ENCODE measurements around the gene CDK5RAP3.

CDK5RAP3 gene

GRCh38 chr17:47948706-47949196 lies 22.2 kb upstream of the CDK5RAP3 start:
- DNase-seq (ENCODE audit: insufficient read length, low spot score) (no peak), FAIRE-seq (no peak)
- TF ChIP-seq TAF1 (IDR thresholded peaks at IDR 0.05; ENCODE audit: low read depth, low read length) (no peak), PAX5 (IDR thresholded peaks at IDR 0.05; ENCODE audit: insufficient read depth, low read length, severe bottlenecking) (no peak), POU2F2 (IDR thresholded peaks at IDR 0.05; ENCODE audit: low read depth, low read length) (no peak), SPI1 (IDR thresholded peaks at IDR 0.05; ENCODE audit: low read depth, low read length) (no peak), POLR2A (IDR thresholded peaks at IDR 0.05; ENCODE audit: low read depth, low read length) (no peak), POLR2AphosphoS5 (IDR thresholded peaks at IDR 0.05; ENCODE audit: low read depth, low read length) (no peak)

GRCh38 chr17:47949197-47949759 lies 21.6 kb upstream of the CDK5RAP3 start:
- TF ChIP-seq POLR2A (IDR thresholded peaks at IDR 0.05; ENCODE audit: low read depth, low read length) (no peak), POLR2AphosphoS5 (IDR thresholded peaks at IDR 0.05; ENCODE audit: low read depth, low read length) (no peak), POU2F2 (IDR thresholded peaks at IDR 0.05; ENCODE audit: low read depth, low read length) (0 out of 2 replicates have a peak, but pooled peaks have one; percentile 6), PAX5 (IDR thresholded peaks at IDR 0.05; ENCODE audit: insufficient read depth, low read length, severe bottlenecking) (no peak), TAF1 (IDR thresholded peaks at IDR 0.05; ENCODE audit: low read depth, low read length) (no peak), SPI1 (IDR thresholded peaks at IDR 0.05; ENCODE audit: low read depth, low read length) (peak; percentile 24; the same call in 1 of the 2 replicates)
- FAIRE-seq (peak; percentile 89), DNase-seq (ENCODE audit: insufficient read length, low spot score) (peak; percentile 51)

- DNase-seq (ENCODE audit: insufficient read length, low spot score): no peak
These were observed 21.0 kb upstream of the CDK5RAP3 start for GRCh38 chr17:47949946-47950345.

GRCh38 chr17:47950448-47950847 lies 20.5 kb upstream of the CDK5RAP3 start:
- no peak for DNase-seq (ENCODE audit: insufficient read length, low spot score)
- no peak for FAIRE-seq
- TF ChIP-seq PAX5 (IDR thresholded peaks at IDR 0.05; ENCODE audit: insufficient read depth, low read length, severe bottlenecking) (no peak), POU2F2 (IDR thresholded peaks at IDR 0.05; ENCODE audit: low read depth, low read length) (no peak), POLR2A (IDR thresholded peaks at IDR 0.05; ENCODE audit: low read depth, low read length) (no peak), TAF1 (IDR thresholded peaks at IDR 0.05; ENCODE audit: low read depth, low read length) (no peak), SPI1 (IDR thresholded peaks at IDR 0.05; ENCODE audit: low read depth, low read length) (no peak), POLR2AphosphoS5 (IDR thresholded peaks at IDR 0.05; ENCODE audit: low read depth, low read length) (no peak)

More at GRCh38 chr17:47949946-47950345, 21.0 kb upstream of the CDK5RAP3 start:
- peak; percentile 59 for FAIRE-seq
- TF ChIP-seq POU2F2 (IDR thresholded peaks at IDR 0.05; ENCODE audit: low read depth, low read length) (no peak), SPI1 (IDR thresholded peaks at IDR 0.05; ENCODE audit: low read depth, low read length) (no peak), TAF1 (IDR thresholded peaks at IDR 0.05; ENCODE audit: low read depth, low read length) (no peak), PAX5 (IDR thresholded peaks at IDR 0.05; ENCODE audit: insufficient read depth, low read length, severe bottlenecking) (no peak), POLR2AphosphoS5 (IDR thresholded peaks at IDR 0.05; ENCODE audit: low read depth, low read length) (no peak), POLR2A (IDR thresholded peaks at IDR 0.05; ENCODE audit: low read depth, low read length) (no peak)

- no peak for FAIRE-seq
These were observed 18.5 kb upstream of the CDK5RAP3 start for GRCh38 chr17:47952171-47953021.

GRCh38 chr17:47953909-47954308 lies 17.0 kb upstream of the CDK5RAP3 start:
- FAIRE-seq (no peak), DNase-seq (ENCODE audit: insufficient read length, low spot score) (no peak)
- no peak for TF ChIP-seq POLR2AphosphoS5 (IDR thresholded peaks at IDR 0.05; ENCODE audit: low read depth, low read length)
- TF ChIP-seq SPI1 (IDR thresholded peaks at IDR 0.05; ENCODE audit: low read depth, low read length): no peak
- TF ChIP-seq POLR2A (IDR thresholded peaks at IDR 0.05; ENCODE audit: low read depth, low read length): no peak
- no peak for TF ChIP-seq TAF1 (IDR thresholded peaks at IDR 0.05; ENCODE audit: low read depth, low read length)
- no peak for TF ChIP-seq POU2F2 (IDR thresholded peaks at IDR 0.05; ENCODE audit: low read depth, low read length)
- TF ChIP-seq PAX5 (IDR thresholded peaks at IDR 0.05; ENCODE audit: insufficient read depth, low read length, severe bottlenecking): no peak

More at GRCh38 chr17:47952171-47953021, 18.5 kb upstream of the CDK5RAP3 start:
- no peak for DNase-seq (ENCODE audit: insufficient read length, low spot score)
- TF ChIP-seq POLR2AphosphoS5 (IDR thresholded peaks at IDR 0.05; ENCODE audit: low read depth, low read length): no peak
- TF ChIP-seq POLR2A (IDR thresholded peaks at IDR 0.05; ENCODE audit: low read depth, low read length): no peak
- no peak for TF ChIP-seq TAF1 (IDR thresholded peaks at IDR 0.05; ENCODE audit: low read depth, low read length)
- TF ChIP-seq PAX5 (IDR thresholded peaks at IDR 0.05; ENCODE audit: insufficient read depth, low read length, severe bottlenecking): no peak
- TF ChIP-seq POU2F2 (IDR thresholded peaks at IDR 0.05; ENCODE audit: low read depth, low read length): no peak
- no peak for TF ChIP-seq SPI1 (IDR thresholded peaks at IDR 0.05; ENCODE audit: low read depth, low read length)

GRCh38 chr17:47955497-47956461 lies 15.1 kb upstream of the CDK5RAP3 start:
- no peak for TF ChIP-seq PAX5 (IDR thresholded peaks at IDR 0.05; ENCODE audit: insufficient read depth, low read length, severe bottlenecking)
- TF ChIP-seq SPI1 (IDR thresholded peaks at IDR 0.05; ENCODE audit: low read depth, low read length): no peak
- TF ChIP-seq POU2F2 (IDR thresholded peaks at IDR 0.05; ENCODE audit: low read depth, low read length): no peak
- TF ChIP-seq POLR2A (IDR thresholded peaks at IDR 0.05; ENCODE audit: low read depth, low read length): no peak
- TF ChIP-seq TAF1 (IDR thresholded peaks at IDR 0.05; ENCODE audit: low read depth, low read length): no peak
- TF ChIP-seq POLR2AphosphoS5 (IDR thresholded peaks at IDR 0.05; ENCODE audit: low read depth, low read length): no peak
- FAIRE-seq: no peak
- no peak for DNase-seq (ENCODE audit: insufficient read length, low spot score)

- DNase-seq (ENCODE audit: insufficient read length, low spot score) (no peak), FAIRE-seq (no peak)
- no peak for TF ChIP-seq TAF1 (IDR thresholded peaks at IDR 0.05; ENCODE audit: low read depth, low read length)
- no peak for TF ChIP-seq PAX5 (IDR thresholded peaks at IDR 0.05; ENCODE audit: insufficient read depth, low read length, severe bottlenecking)
- TF ChIP-seq SPI1 (IDR thresholded peaks at IDR 0.05; ENCODE audit: low read depth, low read length): no peak
- no peak for TF ChIP-seq POLR2AphosphoS5 (IDR thresholded peaks at IDR 0.05; ENCODE audit: low read depth, low read length)
- no peak for TF ChIP-seq POLR2A (IDR thresholded peaks at IDR 0.05; ENCODE audit: low read depth, low read length)
- no peak for TF ChIP-seq POU2F2 (IDR thresholded peaks at IDR 0.05; ENCODE audit: low read depth, low read length)
These were observed 13.9 kb upstream of the CDK5RAP3 start for GRCh38 chr17:47956791-47957590.

Data from GM12891 (cell line).